ENCODE results near the gene PCDH12. TPM values are rescaled to one million over a fixed set of nuclear protein-coding genes. Genes with fewer than 3 reads are reported as not detected.

Gene PCDH12
- total RNA-seq, 2 donors from 2014 or later: not detected

- no peaks in the 10 kb centered on the region for H3K4me1 ChIP-seq (ENCODE audit: control insufficient read depth, insufficient read depth, low read length)
- H3K27ac ChIP-seq (ENCODE audit: low read depth, low read length): no peak overlapping the region
- DNase-seq: no peak
- peaks cover 76% of the 10 kb centered on the region for H3K36me3 ChIP-seq (ENCODE audit: control insufficient read depth, insufficient read depth, low read length)
- no peak overlapping the region for H3K4me3 ChIP-seq (ENCODE audit: low read length)
- Mint-ChIP-seq H3K36me3 (ENCODE audit: low read depth) (peaks cover 67% of the 10 kb centered on the region), H3K9me3 (peaks cover 8% of the 10 kb centered on the region), H3K4me1 (no peaks in the 10 kb centered on the region), H3K27ac (no peak overlapping the region), H3K4me3 (no peak overlapping the region), H3K27me3 (ENCODE audit: insufficient read depth) (no peaks in the 10 kb centered on the region)
- H3K9ac ChIP-seq (ENCODE audit: extremely low read depth, low read length, poor library complexity, severe bottlenecking): no peak overlapping the region
- 69 to 78% methylated on average over 4 to 6 of the region's 6 CpGs for WGBS, 2 experiments (ENCODE audit: insufficient coverage in 1 of 2, insufficient read length in 1 of 2)
- H3K27me3 ChIP-seq (ENCODE audit: control insufficient read depth, insufficient read depth, low read length, poor library complexity, severe bottlenecking): no peaks in the 10 kb centered on the region
- TF ChIP-seq, protein P1, sequence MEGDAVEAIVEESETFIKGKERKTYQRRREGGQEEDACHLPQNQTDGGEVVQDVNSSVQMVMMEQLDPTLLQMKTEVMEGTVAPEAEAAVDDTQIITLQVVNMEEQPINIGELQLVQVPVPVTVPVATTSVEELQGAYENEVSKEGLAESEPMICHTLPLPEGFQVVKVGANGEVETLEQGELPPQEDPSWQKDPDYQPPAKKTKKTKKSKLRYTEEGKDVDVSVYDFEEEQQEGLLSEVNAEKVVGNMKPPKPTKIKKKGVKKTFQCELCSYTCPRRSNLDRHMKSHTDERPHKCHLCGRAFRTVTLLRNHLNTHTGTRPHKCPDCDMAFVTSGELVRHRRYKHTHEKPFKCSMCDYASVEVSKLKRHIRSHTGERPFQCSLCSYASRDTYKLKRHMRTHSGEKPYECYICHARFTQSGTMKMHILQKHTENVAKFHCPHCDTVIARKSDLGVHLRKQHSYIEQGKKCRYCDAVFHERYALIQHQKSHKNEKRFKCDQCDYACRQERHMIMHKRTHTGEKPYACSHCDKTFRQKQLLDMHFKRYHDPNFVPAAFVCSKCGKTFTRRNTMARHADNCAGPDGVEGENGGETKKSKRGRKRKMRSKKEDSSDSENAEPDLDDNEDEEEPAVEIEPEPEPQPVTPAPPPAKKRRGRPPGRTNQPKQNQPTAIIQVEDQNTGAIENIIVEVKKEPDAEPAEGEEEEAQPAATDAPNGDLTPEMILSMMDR (conservative IDR thresholded peaks at IDR 0.05): no peak
- H3K9me3 ChIP-seq (ENCODE audit: control insufficient read depth, low read length): peaks cover 10% of the 10 kb centered on the region
These were observed 39.5 kb upstream of the PCDH12 start for GRCh38 chr5:141997358-141997960.

DNA sequence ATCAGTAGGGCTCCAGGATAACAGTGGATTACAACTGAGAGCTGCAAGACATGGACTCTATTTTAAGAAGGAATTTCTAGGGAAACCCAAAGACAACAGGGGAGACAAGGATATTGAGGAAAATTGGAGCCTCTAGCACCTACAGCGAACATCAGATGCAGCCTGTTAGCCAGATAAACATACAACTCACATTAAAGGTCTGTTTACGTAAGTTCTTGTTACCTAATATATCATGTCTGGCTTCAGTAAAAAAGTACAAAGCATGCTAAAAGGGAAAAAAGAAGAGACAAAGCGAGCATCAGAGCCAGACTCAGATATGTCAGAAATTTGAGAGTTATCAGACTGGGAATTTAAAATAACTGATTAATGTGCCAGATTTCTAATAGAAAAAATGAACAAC, 37.7 kb upstream of the PCDH12 start:
- no peaks in the 10 kb centered on the region for H3K4me1 Mint-ChIP-seq
- H3K27ac ChIP-seq (ENCODE audit: low read depth, low read length): no peak overlapping the region
- H3K27ac Mint-ChIP-seq: no peak overlapping the region
- peaks cover 64% of the 10 kb centered on the region for H3K36me3 Mint-ChIP-seq (ENCODE audit: low read depth)
- no peak for DNase-seq
- peaks cover 65% of the 10 kb centered on the region for H3K36me3 ChIP-seq (ENCODE audit: control insufficient read depth, insufficient read depth, low read length)
- no peaks in the 10 kb centered on the region for H3K27me3 ChIP-seq (ENCODE audit: control insufficient read depth, insufficient read depth, low read length, poor library complexity, severe bottlenecking)
- peaks cover 10% of the 10 kb centered on the region for H3K9me3 ChIP-seq (ENCODE audit: control insufficient read depth, low read length)
- 89 to 95% methylated on average over 1 to 3 of the region's 3 CpGs for WGBS, 2 experiments (ENCODE audit: insufficient coverage in 1 of 2, insufficient read length in 1 of 2)
- TF ChIP-seq, protein P1 (conservative IDR thresholded peaks at IDR 0.05): no peak
- no peaks in the 10 kb centered on the region for H3K4me1 ChIP-seq (ENCODE audit: control insufficient read depth, insufficient read depth, low read length)
- no peak overlapping the region for H3K9ac ChIP-seq (ENCODE audit: extremely low read depth, low read length, poor library complexity, severe bottlenecking)
- H3K4me3 Mint-ChIP-seq: no peak overlapping the region
- H3K9me3 Mint-ChIP-seq: peaks cover 8% of the 10 kb centered on the region
- no peaks in the 10 kb centered on the region for H3K27me3 Mint-ChIP-seq (ENCODE audit: insufficient read depth)
- H3K4me3 ChIP-seq (ENCODE audit: low read length): no peak overlapping the region

DNA sequence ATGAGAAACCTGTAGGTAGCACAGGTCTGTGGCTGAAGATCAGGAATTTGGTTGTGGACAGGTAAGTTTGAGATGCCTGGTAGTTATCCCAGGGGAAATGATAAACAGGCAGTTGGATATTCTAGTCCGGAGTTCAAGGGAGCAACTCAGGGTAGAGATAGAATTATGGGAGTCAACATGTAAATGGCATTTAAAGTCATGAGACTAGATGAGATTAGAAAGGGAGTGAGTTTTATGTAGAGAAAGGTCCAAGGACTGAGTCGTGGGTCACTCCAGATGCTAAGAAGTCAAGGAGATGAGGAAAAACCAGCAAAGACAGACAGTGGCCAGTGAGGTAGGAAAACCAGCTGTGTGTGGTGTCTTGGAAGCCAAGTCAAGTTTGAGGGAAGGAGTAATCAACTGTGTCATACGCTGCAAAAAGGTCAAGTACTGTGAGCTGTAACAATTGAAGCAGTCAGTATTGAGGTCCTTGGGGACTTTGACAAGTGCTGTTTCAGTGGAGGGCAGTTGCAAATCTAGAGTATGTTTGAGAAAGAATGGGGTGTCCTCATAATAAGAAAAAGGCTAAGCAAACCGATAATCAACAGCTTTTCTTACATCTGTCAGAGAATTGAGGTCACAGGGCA, 36.6 kb upstream of the PCDH12 start:
- Histone ChIP-seq H3K4me3 (ENCODE audit: low read length) (no peak overlapping the region), H3K4me1 (ENCODE audit: control insufficient read depth, insufficient read depth, low read length) (no peaks in the 10 kb centered on the region), H3K27ac (ENCODE audit: low read depth, low read length) (no peak overlapping the region), H3K36me3 (ENCODE audit: control insufficient read depth, insufficient read depth, low read length) (peaks cover 69% of the 10 kb centered on the region), H3K9ac (ENCODE audit: extremely low read depth, low read length, poor library complexity, severe bottlenecking) (no peak overlapping the region), H3K27me3 (ENCODE audit: control insufficient read depth, insufficient read depth, low read length, poor library complexity, severe bottlenecking) (no peaks in the 10 kb centered on the region), H3K9me3 (ENCODE audit: control insufficient read depth, low read length) (peaks cover 10% of the 10 kb centered on the region)
- Mint-ChIP-seq H3K27me3 (ENCODE audit: insufficient read depth) (no peaks in the 10 kb centered on the region), H3K36me3 (ENCODE audit: low read depth) (peaks cover 59% of the 10 kb centered on the region), H3K4me1 (no peaks in the 10 kb centered on the region), H3K27ac (peak overlapping the region; percentile 8), H3K4me3 (no peak overlapping the region), H3K9me3 (peaks cover 1% of the 10 kb centered on the region)
- DNase-seq: no peak
- 68 to 70% methylated on average over 4 of the region's 4 CpGs for WGBS, 2 experiments (ENCODE audit: insufficient coverage in 1 of 2, insufficient read length in 1 of 2)
- TF ChIP-seq, protein P1 (conservative IDR thresholded peaks at IDR 0.05): no peak
